Caco-2 (cell line): ENCODE data around the gene DERL3. TPM values are rescaled to one million over a fixed set of nuclear protein-coding genes. Genes with fewer than 3 reads are reported as not detected.

Experiments
- Bru-seq: library from RNA; stranded (reverse); fragments of 400-500 nt; gene quantifications from one replicate; lab custom pipeline; 2021; lab: Mats Ljungman, UMichigan
- BruChase-seq, 2 experiments: library from RNA; stranded (reverse); fragments of 400-500 nt; gene quantifications; one replicate each; lab custom pipeline; 2021; lab: Mats Ljungman, UMichigan
- BruUV-seq: library from RNA; stranded (reverse); fragments of 400-500 nt; replicated peaks from 2 replicates; lab custom pipeline; 2021; lab: Mats Ljungman, UMichigan
- CTCF ChIA-PET: fragments of 300-600 bp; sonication (Branson Sonifier 250); formaldehyde crosslinking; loops from one replicate; lab custom pipeline; 2022; ENCODE audit warnings: antibody characterized with exemption; lab: Charles Lee
- POLR2A ChIA-PET: fragments of 300-600 bp; sonication (Branson Sonifier 250); formaldehyde crosslinking; loops from one replicate; lab custom pipeline; 2022; ENCODE audit warnings: antibody characterized with exemption; lab: Charles Lee
- DNase-seq, 2 experiments: peaks; one replicate each; pipeline versions ENCODE4 v3.0.0 to v3.0.0-alpha.2; 2020 to 2022
- H3K27me3 ChIP-seq: replicated peaks from 2 replicates; pipeline ENCODE4 v1.6.0; 2011; ENCODE audit warnings: low read length; ENCODE audit not compliant: control insufficient read depth, insufficient read depth
- H3K36me3 ChIP-seq: 2 replicates; pipeline ENCODE4 v1.5.1; 2011; ENCODE audit warnings: low read length; ENCODE audit not compliant: control insufficient read depth, insufficient read depth
- H3K4me1 ChIP-seq: fragments of 250-450 bp; sonication (Bioruptor Pico); 2 replicates; pipeline ENCODE4 v1.5.1; 2020; ENCODE audit warnings: mild to moderate bottlenecking
- H3K4me3 ChIP-seq: 2 replicates; pipeline ENCODE4 v1.5.1; 2011; ENCODE audit warnings: low read depth, mild to moderate bottlenecking, control low read depth, low read length
- H3K9me3 ChIP-seq: fragments of 250-450 bp; sonication (Bioruptor Pico); 2 replicates; pipeline ENCODE4 v1.5.1; 2020; ENCODE audit warnings: mild to moderate bottlenecking, moderate library complexity
- H3K27ac Mint-ChIP-seq: one replicate; pipeline ENCODE4 v1.8.0; 2022; ENCODE audit warnings: mixed read lengths; ENCODE audit not compliant: unreplicated experiment
- H3K27me3 Mint-ChIP-seq: one replicate; pipeline ENCODE4 v1.8.0; 2022; ENCODE audit warnings: mixed read lengths; ENCODE audit not compliant: insufficient read depth, unreplicated experiment
- H3K36me3 Mint-ChIP-seq: one replicate; pipeline ENCODE4 v1.8.0; 2022; ENCODE audit warnings: mild to moderate bottlenecking, mixed read lengths; ENCODE audit not compliant: insufficient read depth, unreplicated experiment
- H3K4me1 Mint-ChIP-seq: one replicate; pipeline ENCODE4 v1.8.0; 2022; ENCODE audit warnings: low read depth, mixed read lengths; ENCODE audit not compliant: unreplicated experiment
- H3K4me3 Mint-ChIP-seq: one replicate; pipeline ENCODE4 v1.8.0; 2022; ENCODE audit warnings: mild to moderate bottlenecking, moderate library complexity, mixed read lengths; ENCODE audit not compliant: unreplicated experiment
- H3K9me3 Mint-ChIP-seq: one replicate; pipeline ENCODE4 v1.8.0; 2022; ENCODE audit warnings: mixed read lengths; ENCODE audit not compliant: unreplicated experiment
- intact Hi-C: fragments of 100-400 bp; cut with micrococcal nuclease; formaldehyde crosslinking; loops from one replicate; pipeline ENCODE4 v1.10.0; 2022; ENCODE audit not compliant: unreplicated experiment
- long read RNA-seq: library from polyadenylated mRNA; stranded (forward); transcript quantifications from one replicate; pipeline ENCODE4 v2.0.0, GENCODE V29; 2022
- total RNA-seq: library from RNA; stranded (reverse); gene quantifications from 2 replicates; pipeline ENCODE4 v1.2.3, GENCODE V29; 2022
- TF ChIP-seq, protein P1 (sequence below), 2 experiments: fragments of 200-600 bp in 1 of 2; IDR thresholded peaks; 1 replicate in 1 of 2; 2 replicates in 1 of 2; pipeline versions ENCODE4 v1.5.1 to v1.8.0; 2011 to 2022; ENCODE audit warnings: antibody characterized with exemption in 1 of 2, control low read depth in 1 of 2, inconsistent platforms in 1 of 2, low read depth in 1 of 2, low read length in 1 of 2, mild to moderate bottlenecking in 1 of 2, moderate library complexity in 1 of 2; ENCODE audit not compliant: insufficient read depth in 1 of 2, severe bottlenecking in 1 of 2, unreplicated experiment in 1 of 2

The DERL3 gene
- total RNA-seq (4.4 and 5.4 TPM in 2 replicates), Bru-seq, nascent RNA (percentile 38 among the genes with signal in this experiment), BruChase-seq, experiment 1, labeled RNA remaining after a 2-hour chase (percentile 34 among the genes with signal in this experiment), BruChase-seq, experiment 2, labeled RNA remaining after a 6-hour chase (percentile 27 among the genes with signal in this experiment)
- long read RNA-seq, partial matches to known transcripts, result 1 of 15 reads
- long read RNA-seq, other reads (novel, unspliced or antisense), result 11 of 15 reads

DNA sequence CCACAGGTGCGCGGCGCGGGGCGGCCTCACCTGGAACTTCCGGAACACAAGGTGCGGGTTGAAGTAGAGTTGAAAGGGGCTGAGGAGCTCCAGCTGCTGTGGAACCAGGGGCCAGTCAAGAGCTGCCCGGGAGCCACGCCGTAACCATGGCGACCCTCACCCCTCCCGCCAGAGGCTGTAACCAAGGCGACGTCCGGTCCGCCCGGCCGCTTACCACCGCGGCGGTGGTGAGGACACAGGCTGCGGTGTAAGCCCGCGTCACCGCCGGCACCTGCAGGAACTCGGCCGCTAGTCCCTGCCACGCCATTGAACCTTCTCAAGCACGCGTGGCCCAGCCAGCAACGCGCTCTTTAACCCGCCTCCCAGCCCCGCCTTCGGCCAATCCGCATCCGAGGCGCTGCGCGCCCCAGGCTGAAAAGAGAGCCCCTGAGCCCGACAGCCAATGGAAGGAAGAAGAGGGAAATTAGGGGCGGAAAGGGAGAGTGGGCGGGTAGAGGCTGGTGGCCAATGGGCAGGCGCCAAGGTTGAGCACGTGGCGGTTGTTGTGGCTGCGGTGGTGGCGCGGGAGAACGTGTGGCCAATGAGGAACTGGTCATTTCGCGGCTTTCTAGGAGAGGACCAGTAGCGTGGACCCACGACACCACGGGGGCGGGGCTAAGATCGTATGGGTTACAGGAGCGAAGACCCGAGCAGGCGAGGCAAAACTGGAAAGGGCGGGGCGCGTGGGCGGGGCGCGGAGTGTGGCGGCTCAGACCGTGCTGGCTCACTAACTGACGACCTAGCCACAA lies at the start of gene DERL3:
Gene DERL3 (minus strand): TSS at position 326 of the 788 bp plus-strand sequence. CDS start 19 bp downstream, at position 307.
- Histone ChIP-seq H3K4me3 (peak within 1 kb of the TSS; percentile 71), H3K4me1 (no peaks in the 10 kb centered on the region), H3K9me3 (no peaks in the 10 kb centered on the region), H3K36me3 (no peaks in the 10 kb centered on the region; the same call in 1 of the 2 replicates), H3K27me3 (no peaks in the 10 kb centered on the region)
- no peaks in the 10 kb centered on the region for H3K9me3 Mint-ChIP-seq
- TF ChIP-seq, protein P1, sequence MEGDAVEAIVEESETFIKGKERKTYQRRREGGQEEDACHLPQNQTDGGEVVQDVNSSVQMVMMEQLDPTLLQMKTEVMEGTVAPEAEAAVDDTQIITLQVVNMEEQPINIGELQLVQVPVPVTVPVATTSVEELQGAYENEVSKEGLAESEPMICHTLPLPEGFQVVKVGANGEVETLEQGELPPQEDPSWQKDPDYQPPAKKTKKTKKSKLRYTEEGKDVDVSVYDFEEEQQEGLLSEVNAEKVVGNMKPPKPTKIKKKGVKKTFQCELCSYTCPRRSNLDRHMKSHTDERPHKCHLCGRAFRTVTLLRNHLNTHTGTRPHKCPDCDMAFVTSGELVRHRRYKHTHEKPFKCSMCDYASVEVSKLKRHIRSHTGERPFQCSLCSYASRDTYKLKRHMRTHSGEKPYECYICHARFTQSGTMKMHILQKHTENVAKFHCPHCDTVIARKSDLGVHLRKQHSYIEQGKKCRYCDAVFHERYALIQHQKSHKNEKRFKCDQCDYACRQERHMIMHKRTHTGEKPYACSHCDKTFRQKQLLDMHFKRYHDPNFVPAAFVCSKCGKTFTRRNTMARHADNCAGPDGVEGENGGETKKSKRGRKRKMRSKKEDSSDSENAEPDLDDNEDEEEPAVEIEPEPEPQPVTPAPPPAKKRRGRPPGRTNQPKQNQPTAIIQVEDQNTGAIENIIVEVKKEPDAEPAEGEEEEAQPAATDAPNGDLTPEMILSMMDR (IDR thresholded peaks at IDR 0.05; ENCODE audit: insufficient read depth in 1 of 2, low read depth in 1 of 2, low read length in 1 of 2, severe bottlenecking in 1 of 2, unreplicated experiment in 1 of 2), result no peak
- peaks cover 7% of the 10 kb centered on the region for H3K4me1 Mint-ChIP-seq
- peaks cover 47% of the 10 kb centered on the region for H3K36me3 Mint-ChIP-seq
- H3K27me3 Mint-ChIP-seq, result no peaks in the 10 kb centered on the region
- ChIA-PET POLR2A (no interaction called here), CTCF (no interaction called here)
- intact Hi-C loops, result loop anchor here (2.0 kb wide), 1 partner anchor 68 kb away; no protein-coding TSS in a partner anchor
- peak; percentile 99 for DNase-seq
- no TSS peak for BruUV-seq
- H3K4me3 Mint-ChIP-seq, result peak within 1 kb of the TSS; percentile 95
- peak within 1 kb of the TSS; percentile 100 for H3K27ac Mint-ChIP-seq

DNA sequence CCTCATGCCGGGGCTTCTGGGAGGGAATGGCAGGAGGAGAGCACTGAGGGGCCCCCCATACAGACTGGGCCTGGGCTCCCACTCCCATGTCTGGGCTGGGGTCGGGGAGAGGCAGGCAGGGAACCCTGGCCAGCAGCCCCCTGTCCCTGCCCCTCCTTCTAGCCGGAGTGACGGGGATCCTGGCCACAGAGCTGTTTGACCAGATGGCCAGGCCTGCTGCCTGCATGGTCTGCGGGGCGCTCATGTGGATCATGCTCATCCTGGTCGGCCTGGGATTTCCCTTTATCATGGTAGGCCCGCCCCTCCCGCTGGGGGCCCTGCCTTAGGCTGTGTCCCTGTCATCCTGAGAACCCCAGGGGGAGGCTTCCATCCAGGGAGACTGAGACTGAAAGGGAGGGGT lies 45.3 kb upstream of the DERL3 start:
- H3K4me1 Mint-ChIP-seq, result no peaks in the 10 kb centered on the region
- peaks cover 11% of the 10 kb centered on the region for H3K36me3 Mint-ChIP-seq
- Histone ChIP-seq H3K36me3 (no peaks in the 10 kb centered on the region), H3K4me3 (no peak overlapping the region), H3K9me3 (no peaks in the 10 kb centered on the region), H3K4me1 (no peaks in the 10 kb centered on the region; the same call in 1 of the 2 replicates), H3K27me3 (no peaks in the 10 kb centered on the region)
- TF ChIP-seq, protein P1 (IDR thresholded peaks at IDR 0.05; ENCODE audit: insufficient read depth in 1 of 2, low read depth in 1 of 2, low read length in 1 of 2, severe bottlenecking in 1 of 2, unreplicated experiment in 1 of 2), result no peak
- H3K27ac Mint-ChIP-seq, result no peak overlapping the region
- intact Hi-C loops, result no loop called here
- BruUV-seq, result no TSS peak
- ChIA-PET CTCF (interaction anchor here (2.0 kb wide), 1 partner anchor 10 kb away, joined by 5 read pairs; the partner anchor contains the start of gene MIF), POLR2A (no interaction called here)
- no peak for DNase-seq
- no peaks in the 10 kb centered on the region for H3K9me3 Mint-ChIP-seq
- no peak overlapping the region for H3K4me3 Mint-ChIP-seq
- no peaks in the 10 kb centered on the region for H3K27me3 Mint-ChIP-seq

DNA sequence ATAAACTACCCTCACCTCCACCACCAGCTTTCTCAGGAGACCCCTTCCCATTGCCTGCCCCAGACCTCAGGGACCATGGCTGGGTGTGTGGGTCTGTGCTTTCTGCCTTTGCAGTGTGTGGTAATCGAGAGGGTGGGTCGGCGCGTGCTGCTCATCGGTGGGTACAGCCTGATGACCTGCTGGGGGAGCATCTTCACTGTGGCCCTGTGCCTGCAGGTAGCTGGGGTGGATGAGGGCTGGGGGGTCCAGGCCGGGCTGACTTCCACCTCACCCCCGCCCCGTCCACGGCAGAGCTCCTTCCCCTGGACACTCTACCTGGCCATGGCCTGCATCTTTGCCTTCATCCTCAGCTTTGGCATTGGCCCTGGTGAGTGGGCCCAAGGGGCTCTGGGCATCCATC lies 44.9 kb upstream of the DERL3 start:
- ChIA-PET CTCF (interaction anchor here (2.0 kb wide), 1 partner anchor 10 kb away, joined by 5 read pairs; the partner anchor contains the start of gene MIF), POLR2A (no interaction called here)
- no peaks in the 10 kb centered on the region for H3K27me3 ChIP-seq
- H3K4me1 Mint-ChIP-seq, result no peaks in the 10 kb centered on the region
- TF ChIP-seq, protein P1 (IDR thresholded peaks at IDR 0.05; ENCODE audit: insufficient read depth in 1 of 2, low read depth in 1 of 2, low read length in 1 of 2, severe bottlenecking in 1 of 2, unreplicated experiment in 1 of 2), result no peak
- no peak for DNase-seq
- H3K36me3 Mint-ChIP-seq, result peaks cover 11% of the 10 kb centered on the region
- no peak overlapping the region for H3K4me3 Mint-ChIP-seq
- H3K9me3 Mint-ChIP-seq, result no peaks in the 10 kb centered on the region
- intact Hi-C loops, result no loop called here
- no peak overlapping the region for H3K27ac Mint-ChIP-seq
- no TSS peak for BruUV-seq
- no peaks in the 10 kb centered on the region for H3K36me3 ChIP-seq
- H3K4me1 ChIP-seq, result no peaks in the 10 kb centered on the region; the same call in 1 of the 2 replicates
- H3K27me3 Mint-ChIP-seq, result no peaks in the 10 kb centered on the region
- no peak overlapping the region for H3K4me3 ChIP-seq
- no peaks in the 10 kb centered on the region for H3K9me3 ChIP-seq
